Measurements from ENCODE around the gene NDUFA8. TPM values are rescaled to one million over a fixed set of nuclear protein-coding genes. Genes with fewer than 3 reads are reported as not detected.

Gene NDUFA8
- total RNA-seq, 2 experiments from 2014 or later: 33.7 to 35.9 TPM

- Mint-ChIP-seq H3K4me3 (no peak overlapping the region), H3K27me3 (peaks cover 2% of the 10 kb centered on the region), H3K4me1 (no peaks in the 10 kb centered on the region), H3K9me3 (no peaks in the 10 kb centered on the region), H3K27ac (no peak overlapping the region), H3K36me3 (ENCODE audit: low read depth) (no peaks in the 10 kb centered on the region)
- no peak for DNase-seq
- CTCF ChIA-PET: no interaction called here
- POLR2A ChIA-PET: no interaction called here
Measured at GRCh38 chr9:122193651-122194050, 34.1 kb upstream of the NDUFA8 start.

GRCh38 chr9:122192914-122193525 lies 33.4 kb upstream of the NDUFA8 start:
- ChIA-PET CTCF (interaction anchor here (0.5 kb wide), 1 partner anchor 551 kb away, joined by 3 read pairs; no protein-coding TSS in a partner anchor), POLR2A (no interaction called here)
- H3K27ac Mint-ChIP-seq: no peak overlapping the region

GRCh38 chr9:122192261-122192875 lies 32.8 kb upstream of the NDUFA8 start:
- POLR2A ChIA-PET: no interaction called here
- no peak overlapping the region for H3K27ac Mint-ChIP-seq
- H3K36me3 Mint-ChIP-seq (ENCODE audit: low read depth): no peaks in the 10 kb centered on the region
- DNase-seq: no peak
- no peaks in the 10 kb centered on the region for H3K4me1 Mint-ChIP-seq
- CTCF ChIA-PET: interaction anchor here (0.5 kb wide), 1 partner anchor 550 kb away, joined by 3 read pairs; no protein-coding TSS in a partner anchor
- H3K27me3 Mint-ChIP-seq: peaks cover 2% of the 10 kb centered on the region
- no peak overlapping the region for H3K4me3 Mint-ChIP-seq
- H3K9me3 Mint-ChIP-seq: no peaks in the 10 kb centered on the region

More at GRCh38 chr9:122192914-122193525, 33.4 kb upstream of the NDUFA8 start:
- DNase-seq: no peak
- Mint-ChIP-seq H3K4me3 (no peak overlapping the region), H3K36me3 (ENCODE audit: low read depth) (no peaks in the 10 kb centered on the region), H3K9me3 (no peaks in the 10 kb centered on the region), H3K27me3 (peaks cover 2% of the 10 kb centered on the region), H3K4me1 (no peaks in the 10 kb centered on the region)

GRCh38 chr9:122191584-122191983 lies 32.0 kb upstream of the NDUFA8 start:
- POLR2A ChIA-PET: no interaction called here
- H3K27me3 Mint-ChIP-seq: peaks cover 2% of the 10 kb centered on the region
- DNase-seq: no peak
- H3K36me3 Mint-ChIP-seq (ENCODE audit: low read depth): no peaks in the 10 kb centered on the region
- H3K4me3 Mint-ChIP-seq: no peak overlapping the region
- no peaks in the 10 kb centered on the region for H3K4me1 Mint-ChIP-seq
- no peaks in the 10 kb centered on the region for H3K9me3 Mint-ChIP-seq
- CTCF ChIA-PET: no interaction called here
- no peak overlapping the region for H3K27ac Mint-ChIP-seq

GRCh38 chr9:122190597-122191381 lies 31.2 kb upstream of the NDUFA8 start:
- H3K27me3 Mint-ChIP-seq: peaks cover 2% of the 10 kb centered on the region
- CTCF ChIA-PET: no interaction called here
- H3K4me1 Mint-ChIP-seq: no peaks in the 10 kb centered on the region
- no peaks in the 10 kb centered on the region for H3K36me3 Mint-ChIP-seq (ENCODE audit: low read depth)
- H3K9me3 Mint-ChIP-seq: no peaks in the 10 kb centered on the region
- no peak overlapping the region for H3K4me3 Mint-ChIP-seq
- DNase-seq: no peak
- POLR2A ChIA-PET: no interaction called here
- no peak overlapping the region for H3K27ac Mint-ChIP-seq

GRCh38 chr9:122188369-122188768 lies 28.8 kb upstream of the NDUFA8 start:
- ChIA-PET CTCF (interaction anchor here (0.6 kb wide), 1 partner anchor 21 kb away, joined by 4 read pairs; no protein-coding TSS in a partner anchor), POLR2A (no interaction called here)
- Mint-ChIP-seq H3K4me3 (no peak overlapping the region), H3K4me1 (no peaks in the 10 kb centered on the region), H3K9me3 (no peaks in the 10 kb centered on the region), H3K27me3 (peaks cover 2% of the 10 kb centered on the region), H3K36me3 (ENCODE audit: low read depth) (no peaks in the 10 kb centered on the region), H3K27ac (no peak overlapping the region)
- DNase-seq: no peak

GRCh38 chr9:122186777-122187470 lies 27.3 kb upstream of the NDUFA8 start:
- Mint-ChIP-seq H3K27me3 (peaks cover 3% of the 10 kb centered on the region), H3K27ac (no peak overlapping the region), H3K4me3 (no peak overlapping the region), H3K36me3 (ENCODE audit: low read depth) (no peaks in the 10 kb centered on the region), H3K9me3 (no peaks in the 10 kb centered on the region), H3K4me1 (no peaks in the 10 kb centered on the region)
- ChIA-PET POLR2A (no interaction called here), CTCF (interaction anchor here (0.7 to 1.2 kb wide), 2 partner anchors 18 to 50 kb away, joined by 3 read pairs; no protein-coding TSS in a partner anchor)
- no peak for DNase-seq

GRCh38 chr9:122186301-122186700 lies 26.7 kb upstream of the NDUFA8 start:
- Mint-ChIP-seq H3K4me3 (no peak overlapping the region), H3K36me3 (ENCODE audit: low read depth) (no peaks in the 10 kb centered on the region), H3K9me3 (no peaks in the 10 kb centered on the region), H3K27me3 (peaks cover 3% of the 10 kb centered on the region), H3K4me1 (no peaks in the 10 kb centered on the region), H3K27ac (no peak overlapping the region)
- ChIA-PET POLR2A (no interaction called here), CTCF (interaction anchor here (1.2 kb wide), 1 partner anchor 49 kb away, joined by 3 read pairs; no protein-coding TSS in a partner anchor)
- DNase-seq: no peak

GRCh38 chr9:122184551-122184950 lies 25.0 kb upstream of the NDUFA8 start:
- CTCF ChIA-PET: no interaction called here
- peaks cover 7% of the 10 kb centered on the region for H3K27me3 Mint-ChIP-seq
- POLR2A ChIA-PET: no interaction called here
- no peaks in the 10 kb centered on the region for H3K4me1 Mint-ChIP-seq
- DNase-seq: no peak
- no peaks in the 10 kb centered on the region for H3K9me3 Mint-ChIP-seq
- H3K36me3 Mint-ChIP-seq (ENCODE audit: low read depth): no peaks in the 10 kb centered on the region
- no peak overlapping the region for H3K27ac Mint-ChIP-seq
- no peak overlapping the region for H3K4me3 Mint-ChIP-seq

- Mint-ChIP-seq H3K4me1 (no peaks in the 10 kb centered on the region), H3K9me3 (no peaks in the 10 kb centered on the region), H3K27ac (no peak overlapping the region), H3K27me3 (peaks cover 7% of the 10 kb centered on the region), H3K36me3 (ENCODE audit: low read depth) (no peaks in the 10 kb centered on the region), H3K4me3 (no peak overlapping the region)
- ChIA-PET POLR2A (no interaction called here), CTCF (no interaction called here)
- DNase-seq: no peak
Measured at GRCh38 chr9:122183501-122183900, 23.9 kb upstream of the NDUFA8 start.

GRCh38 chr9:122180633-122181032 lies 21.1 kb upstream of the NDUFA8 start:
- no peaks in the 10 kb centered on the region for H3K9me3 Mint-ChIP-seq
- no peaks in the 10 kb centered on the region for H3K36me3 Mint-ChIP-seq (ENCODE audit: low read depth)
- ChIA-PET CTCF (interaction anchor here (0.9 kb wide), 1 partner anchor 120 kb away, joined by 3 read pairs; no protein-coding TSS in a partner anchor), POLR2A (no interaction called here)
- DNase-seq: no peak
- no peaks in the 10 kb centered on the region for H3K4me1 Mint-ChIP-seq
- no peak overlapping the region for H3K4me3 Mint-ChIP-seq
- H3K27ac Mint-ChIP-seq: no peak overlapping the region
- H3K27me3 Mint-ChIP-seq: peaks cover 7% of the 10 kb centered on the region

- Mint-ChIP-seq H3K9me3 (no peaks in the 10 kb centered on the region), H3K27me3 (peaks cover 7% of the 10 kb centered on the region), H3K27ac (no peak overlapping the region), H3K4me3 (no peak overlapping the region), H3K4me1 (no peaks in the 10 kb centered on the region), H3K36me3 (ENCODE audit: low read depth) (no peaks in the 10 kb centered on the region)
- DNase-seq: no peak
- ChIA-PET CTCF (interaction anchor here (0.6 kb wide), 1 partner anchor 128 kb away, joined by 4 read pairs; no protein-coding TSS in a partner anchor), POLR2A (no interaction called here)
Measured at GRCh38 chr9:122179690-122180074, 20.1 kb upstream of the NDUFA8 start.
